HFFc6 (cell line): ENCODE results near the gene PARD3B. TPM values are rescaled to one million over a fixed set of nuclear protein-coding genes. Genes with fewer than 3 reads are reported as not detected.

Source experiments
- DNase-seq: peaks from one replicate; pipeline ENCODE4 v3.0.0-alpha.2; 2018
- H3K27ac Mint-ChIP-seq: 2 replicates; pipeline ENCODE4 v1.8.0; 2020; ENCODE audit warnings: mild to moderate bottlenecking, mixed read lengths
- H3K27me3 Mint-ChIP-seq: 2 replicates; pipeline ENCODE4 v1.8.0; 2021; ENCODE audit warnings: mild to moderate bottlenecking, moderate library complexity, mixed read lengths; ENCODE audit not compliant: insufficient read depth
- H3K36me3 Mint-ChIP-seq: 2 replicates; pipeline ENCODE4 v1.8.0; 2021; ENCODE audit warnings: low read depth, mixed read lengths
- H3K4me1 Mint-ChIP-seq: 2 replicates; pipeline ENCODE4 v1.8.0; 2020; ENCODE audit warnings: low read depth, mixed read lengths
- H3K4me3 Mint-ChIP-seq: 2 replicates; pipeline ENCODE4 v1.8.0; 2020; ENCODE audit warnings: mild to moderate bottlenecking, moderate library complexity, mixed read lengths
- H3K9me3 Mint-ChIP-seq: 2 replicates; pipeline ENCODE4 v1.8.0; 2020; ENCODE audit warnings: mild to moderate bottlenecking, mixed read lengths
- CTCF ChIP-seq: fragments of 200-600 bp; sonication (generic); IDR thresholded peaks from 2 replicates; pipeline ENCODE4 v1.5.0; 2021; ENCODE audit warnings: antibody characterized with exemption, mild to moderate bottlenecking
- total RNA-seq, 6 experiments: library from RNA; stranded (reverse); fragmentation: NEBNext Ultra II Directional; extraction: Animal tissue kit (Norgen Biotek cat#: 25700); gene quantifications; 2 replicates in 1 of 6; 3 replicates in 5 of 6; pipeline ENCODE4 v1.2.3, GENCODE V29; 2021

Gene PARD3B
- total RNA-seq, 6 experiments from 2014 or later: 14.0 to 22.4 (median 15.3) TPM

GRCh38 chr2:205323929-205324328 lies 778.7 kb downstream of the PARD3B start:
- no peaks in the 10 kb centered on the region; the same call in 1 of the 2 replicates for H3K27me3 Mint-ChIP-seq
- peaks cover 26% of the 10 kb centered on the region for H3K4me1 Mint-ChIP-seq
- H3K9me3 Mint-ChIP-seq: no peaks in the 10 kb centered on the region
- H3K36me3 Mint-ChIP-seq: peaks cover 2% of the 10 kb centered on the region; the same call in 1 of the 2 replicates
- no peak overlapping the region for H3K4me3 Mint-ChIP-seq
- peak; percentile 81 for TF ChIP-seq CTCF
- H3K27ac Mint-ChIP-seq: no peak overlapping the region
- no peak for DNase-seq

- Mint-ChIP-seq H3K9me3 (no peaks in the 10 kb centered on the region), H3K36me3 (no peaks in the 10 kb centered on the region; the same call in 1 of the 2 replicates), H3K4me3 (no peak overlapping the region), H3K4me1 (peaks cover 26% of the 10 kb centered on the region), H3K27me3 (no peaks in the 10 kb centered on the region; the same call in 1 of the 2 replicates), H3K27ac (no peak overlapping the region)
- DNase-seq: no peak
- TF ChIP-seq CTCF: no peak; the same call in 1 of the 2 replicates
Measured at GRCh38 chr2:205324355-205324754, 779.1 kb downstream of the PARD3B start.

GRCh38 chr2:205333351-205333750 lies 788.1 kb downstream of the PARD3B start:
- no peak for TF ChIP-seq CTCF
- Mint-ChIP-seq H3K4me3 (no peak overlapping the region), H3K4me1 (no peaks in the 10 kb centered on the region), H3K27me3 (peaks cover 3% of the 10 kb centered on the region; the same call in 1 of the 2 replicates), H3K36me3 (peaks cover 14% of the 10 kb centered on the region), H3K9me3 (no peaks in the 10 kb centered on the region), H3K27ac (no peak overlapping the region)
- no peak for DNase-seq

GRCh38 chr2:205337274-205337673 lies 792.0 kb downstream of the PARD3B start:
- H3K36me3 Mint-ChIP-seq: peaks cover 14% of the 10 kb centered on the region
- no peak overlapping the region for H3K27ac Mint-ChIP-seq

GRCh38 chr2:205338156-205338555 lies 792.9 kb downstream of the PARD3B start:
- DNase-seq: no peak
- H3K27me3 Mint-ChIP-seq: no peaks in the 10 kb centered on the region
- H3K27ac Mint-ChIP-seq: no peak overlapping the region
- no peak overlapping the region for H3K4me3 Mint-ChIP-seq
- no peak for TF ChIP-seq CTCF
- H3K4me1 Mint-ChIP-seq: peaks cover 6% of the 10 kb centered on the region
- H3K36me3 Mint-ChIP-seq: peaks cover 14% of the 10 kb centered on the region
- no peaks in the 10 kb centered on the region for H3K9me3 Mint-ChIP-seq

More at GRCh38 chr2:205337274-205337673, 792.0 kb downstream of the PARD3B start:
- H3K4me1 Mint-ChIP-seq: no peaks in the 10 kb centered on the region
- no peak overlapping the region for H3K4me3 Mint-ChIP-seq
- TF ChIP-seq CTCF: no peak
- H3K9me3 Mint-ChIP-seq: no peaks in the 10 kb centered on the region
- H3K27me3 Mint-ChIP-seq: no peaks in the 10 kb centered on the region
- no peak for DNase-seq

DNA sequence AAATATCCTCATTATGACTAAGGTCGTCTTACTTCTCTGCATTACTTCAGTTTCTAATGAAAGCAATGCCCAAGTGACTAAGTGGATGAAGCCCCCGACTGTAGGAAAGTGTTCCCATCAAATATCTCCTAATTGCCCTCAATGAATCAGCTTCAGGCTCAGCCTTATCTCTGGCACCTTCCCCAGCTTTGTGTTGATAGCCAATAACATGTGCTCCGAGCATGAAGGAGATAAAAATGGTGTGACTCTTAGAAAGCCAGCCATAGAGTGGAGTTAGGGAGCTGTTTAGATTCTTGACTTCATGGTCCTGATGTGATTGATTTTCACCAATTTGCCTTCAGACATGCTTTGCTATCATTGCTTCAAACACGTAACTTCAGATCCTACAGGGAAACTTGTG lies 797.8 kb downstream of the PARD3B start:
- Mint-ChIP-seq H3K36me3 (no peaks in the 10 kb centered on the region), H3K27ac (no peak overlapping the region), H3K9me3 (no peaks in the 10 kb centered on the region), H3K4me1 (peaks cover 8% of the 10 kb centered on the region), H3K27me3 (no peaks in the 10 kb centered on the region), H3K4me3 (no peak overlapping the region)
- TF ChIP-seq CTCF: no peak
- DNase-seq: no peak
